Measurements from ENCODE around the gene GUCD1.

Gene GUCD1

DNA sequence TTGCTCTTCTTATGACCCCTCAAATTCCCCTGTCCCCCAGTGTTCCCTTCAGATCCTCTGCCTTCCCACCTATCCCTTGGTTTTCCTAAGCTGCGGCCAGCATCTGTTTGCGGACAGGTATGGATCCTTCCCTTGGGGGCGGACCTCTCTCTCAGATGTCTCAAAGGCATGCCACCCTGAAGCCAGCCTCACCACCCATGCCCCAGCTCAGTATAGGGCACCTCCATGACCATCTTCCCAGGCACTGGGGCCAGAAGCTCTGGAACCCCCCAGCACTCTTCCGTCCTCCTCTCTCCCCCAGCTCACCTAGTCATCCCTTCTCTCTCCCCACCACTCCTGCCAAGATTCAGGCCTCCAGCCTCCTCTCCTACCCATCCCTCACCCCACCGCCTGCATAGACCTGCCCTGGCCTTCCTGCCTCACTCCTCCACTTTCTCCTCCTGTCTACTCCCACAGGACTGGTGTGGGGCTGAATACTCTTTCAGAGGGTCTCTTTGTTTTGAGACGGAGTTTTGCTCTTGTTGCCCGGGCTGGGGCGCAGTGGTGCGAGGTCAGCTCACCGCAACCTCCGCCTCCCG lies 35.7 kb upstream of the GUCD1 start:
- no peak for DNase-seq (ENCODE audit: low read depth)

DNA sequence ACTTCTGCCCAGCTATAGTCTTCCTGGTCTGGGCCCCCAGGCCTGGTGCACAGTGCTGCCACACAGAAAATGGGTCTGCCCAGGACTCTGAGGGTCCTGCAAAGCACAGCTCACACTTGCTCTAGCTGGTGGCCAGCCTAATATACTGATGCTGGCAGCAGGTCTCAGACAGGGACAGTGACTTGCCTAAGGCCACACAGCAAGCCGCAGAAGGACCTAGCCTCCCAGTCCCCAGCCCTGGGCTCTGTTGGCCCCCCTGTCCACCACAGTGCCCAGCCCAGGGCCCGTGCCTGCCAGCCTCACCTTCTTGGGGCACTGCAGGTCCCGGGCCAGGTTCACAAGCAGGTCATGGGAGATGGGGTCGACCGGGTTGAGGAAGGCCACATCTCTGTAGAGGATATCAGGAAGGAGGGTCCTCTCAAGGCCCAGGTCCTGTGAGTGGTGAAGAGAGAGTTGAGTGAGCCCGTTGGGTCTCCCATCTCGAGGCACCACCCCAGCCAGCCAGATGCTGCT lies 34.6 kb upstream of the GUCD1 start:
- no peak for DNase-seq (ENCODE audit: low read depth)

DNA sequence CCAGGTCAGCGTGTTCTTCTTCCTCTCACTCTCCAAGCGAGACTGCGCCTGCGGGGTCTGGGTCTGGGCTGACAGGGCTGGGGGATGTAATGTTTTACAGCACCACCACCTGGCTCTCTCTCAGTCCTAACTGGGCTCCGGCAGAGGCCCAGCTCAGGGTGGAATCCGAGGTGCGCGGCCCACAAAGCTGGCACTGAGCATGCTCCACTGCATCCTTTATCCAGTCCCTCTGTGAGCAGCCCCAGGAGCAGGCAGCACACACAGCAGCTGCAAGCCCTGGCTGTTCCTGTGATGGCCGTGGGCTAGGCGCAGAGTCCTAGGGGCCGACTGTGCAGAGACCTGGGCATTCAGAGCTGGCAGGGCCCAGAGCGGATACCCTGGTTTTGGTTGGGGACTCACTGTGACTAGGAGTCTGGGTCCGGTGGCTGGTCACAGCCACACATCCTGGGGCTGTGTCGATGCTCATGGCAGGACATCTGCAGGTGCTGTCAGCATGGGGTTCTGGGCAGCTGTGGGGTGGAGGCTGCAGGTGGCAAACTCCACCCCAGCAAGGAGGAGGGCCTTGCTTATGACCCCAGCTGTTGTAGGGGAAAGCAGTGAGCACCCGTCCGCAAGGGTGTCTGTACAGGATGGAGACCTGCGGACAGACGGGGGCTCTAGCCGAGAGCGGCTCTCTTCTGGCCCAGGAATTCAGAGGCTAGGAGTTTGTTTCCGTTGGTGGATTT lies 34.0 kb upstream of the GUCD1 start:
- DNase-seq (ENCODE audit: low read depth): no peak

DNA sequence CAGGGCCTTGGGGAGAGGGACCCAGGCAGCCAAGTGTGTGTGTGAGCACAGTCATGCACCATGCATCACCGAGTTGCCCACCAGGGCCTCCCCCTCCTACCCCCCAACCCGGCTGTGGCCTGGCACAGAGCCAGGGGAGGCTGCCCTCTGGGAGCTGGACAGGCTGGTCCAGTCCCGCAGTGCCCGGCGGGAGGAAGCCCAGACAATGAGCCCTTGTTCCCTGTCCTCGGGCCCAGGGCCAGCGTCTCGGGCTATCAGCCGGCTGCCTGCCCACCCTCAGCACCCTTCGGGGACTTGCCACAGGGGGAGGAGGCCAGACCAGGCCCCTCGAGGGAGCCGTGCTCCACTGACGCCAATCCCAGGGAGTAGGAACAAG lies 33.4 kb upstream of the GUCD1 start:
- no peak for DNase-seq (ENCODE audit: low read depth)

DNA sequence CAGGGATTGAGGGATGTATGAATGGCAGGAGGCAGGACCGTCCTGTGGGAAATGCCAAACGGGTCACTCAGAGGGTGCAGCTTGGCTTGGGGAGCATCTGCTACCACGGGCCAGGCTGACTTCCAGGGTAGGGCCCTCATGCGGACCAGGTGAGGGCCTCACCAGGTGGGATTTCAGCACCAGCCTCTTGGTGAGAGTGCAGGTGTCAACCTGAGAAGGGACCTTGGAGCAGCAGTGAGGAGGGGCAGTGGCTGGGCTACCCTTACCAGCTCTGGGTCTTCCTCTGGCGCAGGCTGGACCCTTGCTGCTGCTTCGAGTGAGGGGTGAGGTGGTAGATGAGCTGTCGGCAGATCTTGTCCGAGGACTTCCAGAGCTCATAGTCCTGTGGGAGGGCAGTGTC lies 33.0 kb upstream of the GUCD1 start:
- DNase-seq (ENCODE audit: low read depth): no peak

DNA sequence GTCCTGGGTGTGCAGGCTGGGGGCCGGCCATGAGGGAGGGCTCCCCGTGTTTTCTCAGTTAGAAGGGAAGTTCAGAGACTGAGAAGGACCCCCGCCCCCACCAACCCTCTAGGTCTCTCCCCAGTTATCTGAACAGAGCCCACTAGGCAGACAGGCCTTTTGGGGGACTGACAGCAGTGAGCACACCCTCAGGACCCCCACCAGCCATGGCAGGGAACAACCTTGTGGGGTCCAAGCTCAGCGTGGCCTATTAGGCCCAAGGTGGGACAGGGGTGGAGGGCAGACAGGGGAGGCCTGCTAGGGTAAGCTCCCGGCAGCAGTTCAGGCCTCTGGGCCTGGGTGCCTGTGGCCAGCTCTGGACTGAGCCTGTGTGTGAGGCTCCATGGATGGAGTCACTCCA lies 32.3 kb upstream of the GUCD1 start:
- no peak for DNase-seq (ENCODE audit: low read depth)

DNA sequence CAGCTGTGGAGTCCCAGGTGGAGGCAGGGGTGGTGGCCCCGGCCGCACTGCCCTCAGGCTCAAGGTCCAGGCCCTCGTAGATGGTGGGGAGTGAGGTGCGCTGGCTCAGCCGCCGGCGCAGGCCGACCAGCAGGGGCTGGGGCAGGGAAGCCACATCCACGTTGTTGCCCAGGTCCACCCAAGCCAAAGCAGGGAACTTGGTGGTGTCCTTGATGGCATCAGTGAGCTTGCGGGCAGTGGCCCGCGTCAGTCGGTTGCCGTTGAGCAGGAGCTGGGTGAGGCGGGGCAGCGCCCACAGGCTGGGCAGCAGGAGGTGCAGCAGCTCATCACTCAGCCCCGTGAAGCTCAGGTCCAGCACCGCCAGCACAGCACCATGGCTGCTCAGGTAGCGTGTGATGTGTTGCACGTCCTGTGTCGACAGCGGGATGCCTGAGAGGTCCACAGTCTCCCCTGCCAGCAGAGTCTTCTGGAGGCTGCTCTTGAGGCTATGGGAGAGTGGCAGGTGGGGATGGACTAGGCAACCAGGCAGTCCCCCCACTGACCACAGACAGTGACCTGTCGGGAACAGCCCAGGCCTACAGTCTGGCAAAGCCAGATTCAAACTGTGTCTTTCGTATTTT lies 31.1 kb upstream of the GUCD1 start:
- DNase-seq (ENCODE audit: low read depth): no peak

DNA sequence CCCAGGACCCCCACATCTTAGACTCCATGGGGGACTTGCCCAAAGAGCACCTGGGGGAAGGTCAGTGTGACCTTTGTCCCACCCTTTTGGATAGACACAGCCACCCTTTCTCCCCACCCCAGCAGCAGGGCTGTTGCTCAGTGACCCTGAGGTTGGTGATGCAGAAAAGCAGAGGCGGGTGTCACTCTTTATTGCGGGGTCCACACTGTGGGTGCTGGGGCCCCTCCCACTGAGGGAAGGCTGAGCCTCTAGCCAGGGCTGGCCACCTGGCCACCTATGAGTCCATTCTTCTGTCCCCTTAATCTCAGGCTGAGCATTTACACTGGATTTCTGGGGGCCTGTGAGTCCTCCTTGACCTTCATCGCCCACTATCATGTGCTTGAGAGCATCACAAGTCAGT lies 30.5 kb upstream of the GUCD1 start:
- no peak for DNase-seq (ENCODE audit: low read depth)

DNA sequence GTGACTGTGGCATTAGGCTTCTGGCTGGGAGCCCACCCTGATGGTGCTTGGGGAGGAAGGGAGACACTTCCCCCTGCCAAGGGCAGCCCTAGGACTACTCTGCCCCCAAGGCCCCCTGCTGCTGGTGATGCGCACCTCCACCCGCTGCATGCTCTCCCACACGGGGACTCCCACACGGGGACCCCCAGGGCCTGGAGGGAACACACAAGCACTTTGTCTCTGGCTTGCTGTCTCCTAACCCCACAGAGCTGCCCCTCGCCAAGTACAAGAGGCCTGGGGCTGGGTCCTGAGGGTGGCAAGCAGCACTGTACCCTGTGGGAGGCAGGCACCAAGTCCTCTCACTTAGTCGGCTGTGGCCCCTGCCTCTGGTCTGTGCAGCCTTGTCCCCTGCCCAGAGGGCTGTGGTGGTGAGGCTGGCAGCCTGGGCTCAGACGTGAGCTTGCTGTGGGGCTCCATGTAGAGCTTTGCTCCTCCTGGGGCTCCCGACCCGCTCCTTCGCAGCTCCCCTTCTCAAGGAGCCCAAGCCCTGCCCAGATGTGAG lies 30.0 kb upstream of the GUCD1 start:
- DNase-seq (ENCODE audit: low read depth): no peak

DNA sequence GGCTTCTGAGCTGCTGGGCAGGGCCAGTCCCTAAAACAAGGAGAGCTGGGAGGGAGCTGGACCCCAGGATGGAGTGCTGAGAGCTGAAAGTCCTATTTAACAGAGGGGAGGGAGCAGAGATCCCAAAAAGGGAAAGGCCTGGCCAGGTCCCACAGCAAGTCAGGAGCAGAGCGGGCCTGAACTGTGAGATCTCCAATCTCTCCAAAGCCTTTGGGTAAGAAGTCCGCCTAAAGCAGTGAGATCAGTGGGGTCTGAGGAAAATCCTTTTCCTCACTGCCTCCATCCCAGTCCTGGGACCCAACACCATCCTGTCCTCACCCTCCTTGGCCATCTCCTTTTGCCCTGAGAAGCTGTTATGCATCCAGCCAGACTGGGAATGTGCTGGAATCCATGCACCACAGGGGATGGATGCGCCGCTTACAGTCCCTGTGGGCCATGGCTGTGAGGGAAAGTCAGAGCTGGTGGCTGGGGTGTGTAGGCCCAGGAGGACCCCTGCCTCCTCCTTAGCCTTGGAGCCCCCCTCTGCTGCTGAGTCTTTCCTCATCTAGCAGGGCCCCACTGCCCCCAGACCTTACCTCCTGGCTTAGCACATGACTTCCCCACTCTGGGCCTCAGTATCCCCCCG lies 29.3 kb upstream of the GUCD1 start:
- no peak for DNase-seq (ENCODE audit: low read depth)

DNA sequence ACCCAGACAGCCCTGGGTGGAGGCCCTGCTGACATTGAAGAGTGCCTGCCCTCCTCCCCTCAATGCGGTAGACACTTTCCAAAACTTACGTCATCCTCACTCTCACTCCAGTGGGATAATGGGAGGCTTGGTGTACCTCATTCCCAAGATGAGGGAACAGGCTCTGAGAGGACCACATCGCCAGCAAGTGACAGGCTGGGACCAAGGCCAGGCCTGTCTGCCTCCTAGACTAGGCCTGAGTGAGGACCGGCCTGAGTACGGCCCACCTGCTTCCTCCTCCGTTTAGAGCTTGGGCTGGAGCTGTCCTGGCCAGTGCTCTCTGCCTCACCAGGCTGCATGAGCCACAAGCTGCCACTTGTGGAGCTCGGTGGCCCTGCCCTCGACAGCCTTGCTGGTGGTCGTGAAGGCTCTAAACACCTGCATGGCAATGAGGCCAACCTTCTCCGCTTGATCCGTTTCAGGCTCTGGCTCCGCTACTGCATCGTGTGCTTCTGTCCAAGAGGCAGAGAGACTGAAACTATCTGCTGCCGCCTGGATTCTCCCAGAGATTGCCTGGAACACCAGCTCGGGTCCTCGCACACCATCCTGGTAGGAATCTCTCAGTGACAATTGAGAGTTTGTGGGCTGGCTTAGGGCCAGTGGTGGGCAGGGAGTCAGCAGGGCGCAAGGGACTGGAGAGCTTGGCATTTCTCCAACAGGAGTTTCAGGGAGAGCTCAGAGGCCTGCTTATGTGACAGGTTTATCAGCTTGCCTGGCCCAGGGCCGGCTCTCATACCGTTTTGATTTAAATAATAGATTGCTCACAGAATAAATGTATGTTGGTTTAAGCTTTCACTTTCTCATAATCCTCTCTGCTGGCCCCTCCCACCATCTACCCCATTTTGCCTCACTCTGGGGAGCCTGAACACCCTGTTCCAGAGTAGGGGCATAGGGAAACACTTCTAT lies 28.6 kb upstream of the GUCD1 start:
- DNase-seq (ENCODE audit: low read depth): no peak

DNA sequence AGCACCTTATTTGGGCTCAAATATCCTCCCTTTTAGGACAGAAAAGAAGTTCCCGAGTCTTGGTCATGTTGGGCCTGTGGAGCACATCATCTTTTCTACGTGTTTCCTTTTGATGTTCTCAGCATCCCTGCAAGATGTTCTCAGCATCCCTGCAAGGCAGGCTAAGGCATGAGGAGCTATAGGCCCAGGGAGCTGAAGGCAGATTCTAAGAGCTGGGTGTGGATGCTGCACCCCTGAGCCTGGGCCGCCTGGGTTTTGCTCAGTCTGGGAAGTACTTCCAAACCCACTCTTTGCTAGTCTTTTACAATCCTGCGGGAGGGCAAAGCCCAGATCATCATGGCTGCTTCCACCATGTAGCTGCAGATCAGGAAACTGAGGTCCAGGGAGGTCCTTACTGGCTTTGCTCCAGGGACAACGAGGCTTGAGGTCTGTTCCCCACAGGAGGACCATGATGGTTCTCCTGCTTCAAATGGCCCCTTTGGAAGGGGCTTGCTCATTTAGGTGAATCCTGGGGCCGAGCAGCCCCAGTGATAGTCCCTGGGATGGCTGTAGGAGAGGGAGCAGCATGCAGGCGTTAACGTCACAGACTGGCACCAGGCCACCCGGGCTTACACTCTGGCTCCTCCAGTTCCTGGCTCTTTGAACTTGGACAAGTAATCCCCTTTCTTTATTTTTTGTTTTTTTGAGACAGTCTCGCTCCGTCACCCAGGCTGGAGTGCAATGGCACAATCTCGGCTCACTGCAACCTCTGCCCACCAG lies 27.3 kb upstream of the GUCD1 start:
- no peak for DNase-seq (ENCODE audit: low read depth)

DNA sequence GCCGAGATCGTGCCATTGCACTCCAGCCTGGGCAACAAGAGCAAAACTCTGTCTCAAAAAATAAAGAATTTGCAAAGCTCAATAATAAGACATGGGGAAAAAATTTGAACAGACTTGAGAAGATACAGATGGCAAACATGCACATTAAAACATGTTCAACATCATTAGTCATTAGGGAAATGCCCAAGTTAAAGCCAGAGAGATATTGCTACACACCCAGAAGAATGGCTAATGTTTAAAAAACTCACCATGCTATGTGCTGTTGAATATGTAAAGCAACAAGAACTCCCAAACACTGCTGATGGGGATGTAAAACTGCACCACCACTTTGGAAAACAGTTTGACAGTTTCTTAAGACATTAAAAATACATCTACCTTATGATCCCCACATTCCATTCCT lies 25.3 kb upstream of the GUCD1 start:
- no peak for DNase-seq (ENCODE audit: low read depth)

DNA sequence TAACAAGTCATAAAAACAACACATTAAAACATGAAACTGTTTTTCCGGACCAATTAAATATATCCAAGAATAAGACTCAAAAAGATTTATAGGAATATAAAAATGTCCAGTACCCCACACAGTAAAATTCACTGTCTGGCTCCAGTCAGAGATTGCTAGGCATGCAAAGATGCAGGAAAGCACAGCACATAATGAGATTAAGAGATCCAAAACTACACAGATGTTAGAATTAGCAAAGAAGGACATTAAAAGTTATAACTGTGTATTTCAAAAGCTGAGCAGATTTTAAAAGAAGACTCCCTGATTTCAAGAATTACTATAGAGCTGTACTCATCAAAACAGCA lies 24.3 kb upstream of the GUCD1 start:
- DNase-seq (ENCODE audit: low read depth): no peak

DNA sequence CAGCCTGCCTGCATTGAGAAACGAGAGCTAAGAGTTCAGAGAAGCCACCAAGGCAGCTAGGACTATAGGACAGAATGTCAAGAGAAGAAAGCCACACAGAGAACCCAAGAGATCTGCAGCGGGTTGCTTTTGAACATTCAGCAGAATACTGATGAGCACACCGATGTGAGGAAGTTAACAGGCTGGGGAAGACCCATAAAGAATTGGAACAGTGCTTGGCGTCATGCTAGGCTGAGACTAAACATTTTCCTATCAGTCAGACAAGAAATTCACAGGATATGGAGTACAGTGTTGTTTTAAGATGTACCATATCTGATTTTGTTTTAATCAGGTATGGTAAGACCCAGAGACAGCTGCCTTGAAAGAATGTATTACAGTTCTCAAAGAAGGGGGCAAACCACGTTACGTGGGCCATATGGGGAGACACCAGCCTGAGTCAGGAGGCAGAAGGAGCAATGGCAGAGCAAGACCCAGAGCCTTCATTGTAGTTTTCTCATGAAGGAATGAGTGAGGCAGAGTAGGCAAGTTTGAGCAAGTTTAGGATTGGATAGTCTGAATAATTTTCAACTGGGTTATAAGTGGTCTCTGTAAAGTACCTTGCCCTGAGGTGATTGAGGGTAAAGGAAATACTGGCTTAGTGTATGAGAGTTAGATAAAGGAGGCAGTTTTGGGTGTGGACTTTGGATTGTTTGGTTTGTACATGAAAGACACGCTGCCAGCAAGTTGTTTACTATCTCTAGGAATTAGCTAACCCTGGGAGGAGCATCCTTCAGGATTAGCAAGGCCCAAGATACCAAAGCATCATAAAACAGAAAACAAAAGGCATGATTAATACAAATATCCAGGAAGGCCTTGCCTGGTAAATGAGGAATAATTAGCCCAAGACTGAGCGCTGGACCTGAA lies 23.7 kb upstream of the GUCD1 start:
- DNase-seq (ENCODE audit: low read depth): no peak

DNA sequence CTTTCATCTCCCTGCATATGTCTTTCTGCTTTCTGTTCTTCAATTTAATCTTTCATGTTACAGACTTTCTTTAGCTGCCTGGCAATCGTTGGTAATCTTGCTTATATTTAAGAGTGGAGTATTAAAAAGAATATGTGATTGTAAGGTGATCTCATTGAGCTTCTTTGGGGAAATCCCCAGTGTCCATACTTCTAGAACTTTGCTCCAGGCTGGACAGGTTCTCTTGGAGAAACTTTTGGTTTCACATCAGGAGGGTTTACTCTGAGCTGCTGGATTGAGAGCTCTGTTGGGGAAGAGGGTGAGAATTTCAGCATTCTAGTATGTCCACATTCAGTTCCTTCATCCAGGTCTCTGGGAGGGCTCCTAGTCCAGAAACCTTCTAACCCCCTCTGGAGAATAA lies 21.8 kb upstream of the GUCD1 start:
- DNase-seq (ENCODE audit: low read depth): no peak

DNA sequence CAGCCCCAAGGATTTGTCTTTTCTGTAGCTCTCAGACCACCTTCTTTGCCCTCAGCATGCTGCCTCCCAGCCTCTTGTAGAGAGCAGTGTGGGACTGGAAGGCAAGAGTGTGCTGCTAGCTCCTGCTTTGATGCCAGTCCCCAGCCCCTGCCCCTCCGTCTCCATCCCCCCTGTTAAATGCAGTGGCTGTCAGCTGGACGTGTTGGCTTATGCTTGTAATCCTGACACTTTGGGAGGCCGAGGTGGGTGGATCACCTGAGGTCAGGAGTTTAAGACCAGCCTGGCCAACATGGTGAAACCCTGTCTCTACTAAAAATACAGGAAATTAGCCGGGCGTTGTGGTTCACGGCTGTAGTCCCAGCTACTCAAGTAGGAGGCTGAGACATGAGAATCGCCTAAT lies 16.3 kb upstream of the GUCD1 start:
- no peak for DNase-seq (ENCODE audit: low read depth)

DNA sequence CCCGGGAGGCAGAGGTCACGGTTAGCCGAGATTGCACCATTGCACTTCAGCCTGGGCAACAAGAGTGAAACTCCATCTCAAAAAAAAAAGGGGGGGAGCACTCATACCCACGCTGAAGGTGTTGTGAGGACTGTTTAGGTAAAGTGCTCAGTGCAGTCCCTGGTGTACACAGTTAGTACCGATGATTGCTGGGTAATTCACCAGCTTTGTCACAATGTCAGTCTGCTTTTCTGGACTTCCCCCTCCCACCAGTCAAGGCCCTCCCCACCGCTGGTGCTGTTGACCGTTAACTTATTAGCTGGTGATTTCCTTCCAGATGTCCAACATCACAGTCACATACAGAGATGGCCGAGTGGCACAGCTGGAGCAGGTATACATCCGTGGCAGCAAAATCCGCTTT lies 12.7 kb upstream of the GUCD1 start:
- no peak for DNase-seq (ENCODE audit: low read depth)

DNA sequence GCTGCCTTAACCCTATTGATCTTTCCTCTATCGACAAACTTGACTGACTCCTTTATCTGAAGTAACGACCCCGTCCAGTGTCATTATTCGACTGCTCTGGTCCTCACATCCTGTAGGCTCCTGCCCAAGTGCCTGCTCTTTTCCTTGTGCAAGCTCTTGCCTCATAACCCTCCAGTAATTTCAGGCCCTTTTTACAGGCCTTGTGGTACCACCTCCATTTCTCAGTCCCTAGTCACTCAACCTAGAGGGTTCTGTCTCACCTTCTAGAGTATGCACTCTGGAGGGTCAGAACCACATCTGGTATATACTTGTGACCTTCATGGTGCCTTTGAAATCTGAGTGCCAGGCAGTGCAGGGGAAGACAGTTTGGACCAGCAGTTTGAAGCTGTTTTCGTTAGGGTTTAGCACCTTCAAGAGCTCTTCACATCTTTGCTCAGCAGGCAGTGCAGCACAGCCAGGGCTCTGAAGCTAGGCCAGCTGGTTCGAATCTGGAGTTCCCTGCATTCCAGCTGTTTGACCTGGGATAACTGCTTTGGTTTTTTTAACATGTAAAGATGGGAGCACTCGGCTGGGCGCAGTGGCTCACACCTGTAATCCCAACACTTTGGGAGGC lies 12.1 kb upstream of the GUCD1 start:
- no peak for DNase-seq (ENCODE audit: low read depth)

DNA sequence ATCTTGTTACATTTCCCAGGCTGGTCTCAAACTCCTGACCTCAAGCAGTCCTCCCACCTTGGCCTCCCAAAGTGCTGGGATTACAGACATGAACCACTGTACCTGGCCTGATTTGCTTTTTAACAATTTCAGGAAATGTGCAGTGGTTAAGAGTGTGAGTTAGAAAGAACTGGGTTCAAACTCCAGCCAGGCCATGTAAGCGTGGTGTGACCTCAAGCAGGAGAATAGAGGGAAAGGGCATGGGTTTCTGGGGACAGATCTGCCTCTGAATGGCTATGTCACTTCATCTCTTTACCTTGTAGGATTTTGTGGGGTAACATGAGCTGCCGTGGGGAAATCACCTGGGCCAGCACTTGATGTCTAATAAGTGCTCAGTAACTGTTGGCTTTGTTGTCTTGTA lies 10.1 kb upstream of the GUCD1 start:
- DNase-seq (ENCODE audit: low read depth): no peak
